B cell (primary cell): ENCODE measurements around the gene REM1. TPM values are rescaled to one million over a fixed set of nuclear protein-coding genes. Genes with fewer than 3 reads are reported as not detected.
A peak's percentile ranks its signal among the peaks of the same experiment; 100 is the strongest.
"Not testable (repeated sequence)": the region's sequence is repeated elsewhere in the genome, so short reads cannot be mapped to it uniquely, and the experiment has no call there.

Experiments used
- ATAC-seq: fragments of 200-7000 bp; cut with Tn5 transposase; one replicate; pipeline ENCODE4 v1.10.0; 2021; ENCODE audit warnings: low read depth, mild to moderate bottlenecking, moderate number of reproducible peaks, moderate library complexity
- CTCF ChIA-PET: fragments of 350-600 bp; sonication (Branson Sonifier 250); formaldehyde crosslinking; loops from one replicate; lab custom pipeline; 2021; ENCODE audit warnings: antibody characterized with exemption, inconsistent platforms; lab: Charles Lee
- POLR2A ChIA-PET: fragments of 350-600 bp; sonication (Branson Sonifier 250); formaldehyde crosslinking; loops from one replicate; lab custom pipeline; 2021; ENCODE audit warnings: antibody characterized with exemption; lab: Charles Lee
- DNase-seq: peaks from one replicate; pipeline ENCODE4 v3.0.0; 2013
- H2AFZ ChIP-seq: 2 replicates; pipeline ENCODE4 v1.6.1; 2012; ENCODE audit warnings: mild to moderate bottlenecking, low read depth, low read length; ENCODE audit not compliant: insufficient read depth, poor library complexity, severe bottlenecking
- H3K27ac ChIP-seq, 2 donors: 1 replicate in 1 of 2; 2 replicates in 1 of 2; pipeline ENCODE4 v1.5.1; 2012 to 2013; ENCODE audit warnings: low read length in 2 of 2, mild to moderate bottlenecking in 2 of 2, moderate library complexity in 1 of 2
- H3K27me3 ChIP-seq, 4 experiments: fragments of 200-600 bp in 1 of 4; sonication (generic) in 1 of 4; replicated peaks in 1 of 4; 1 replicate in 2 of 4; 2 replicates in 2 of 4; pipeline versions ENCODE4 v1.6.1 to v1.7.0; 2013 to 2016; ENCODE audit warnings: low read length in 3 of 4, mild to moderate bottlenecking in 2 of 4, mixed read lengths in 1 of 4, moderate library complexity in 1 of 4; ENCODE audit not compliant: insufficient read depth in 4 of 4, control insufficient read depth in 3 of 4; ENCODE audit errors: control extremely low read depth in 1 of 4
- H3K36me3 ChIP-seq, 2 experiments: replicated peaks in 1 of 2; 1 replicate in 1 of 2; 2 replicates in 1 of 2; pipeline versions ENCODE4 v1.6.1 to v1.7.1; 2013; ENCODE audit warnings: low read length in 1 of 2; ENCODE audit not compliant: insufficient read depth in 2 of 2, control insufficient read depth in 1 of 2; ENCODE audit errors: control extremely low read depth in 1 of 2, extremely low read depth in 1 of 2
- H3K4me1 ChIP-seq, 2 donors: fragments of 200-600 bp in 1 of 2; sonication (generic) in 1 of 2; 1 replicate in 1 of 2; 2 replicates in 1 of 2; pipeline versions ENCODE4 v1.5.1 to v1.6.1; 2013 to 2017; ENCODE audit warnings: low read length in 2 of 2; ENCODE audit not compliant: control insufficient read depth in 2 of 2, insufficient read depth in 2 of 2
- H3K4me2 ChIP-seq: replicated peaks from 2 replicates; pipeline ENCODE3; 2012; ENCODE audit warnings: mild to moderate bottlenecking, low read depth, low read length; ENCODE audit not compliant: poor library complexity, severe bottlenecking
- H3K4me3 ChIP-seq, 5 experiments: fragments of 200-600 bp in 1 of 5; sonication (generic) in 1 of 5; 1 replicate in 3 of 5; 2 replicates in 2 of 5; pipeline versions ENCODE4 v1.5.1 to v1.7.0; 2011 to 2016; ENCODE audit warnings: low read length in 4 of 5, mild to moderate bottlenecking in 4 of 5, low read depth in 2 of 5, control low read depth in 1 of 5, moderate library complexity in 1 of 5; ENCODE audit not compliant: insufficient read depth in 1 of 5; ENCODE audit errors: control extremely low read depth in 1 of 5, extremely low read depth in 1 of 5
- H3K79me2 ChIP-seq: fragments of 200-600 bp; sonication (generic); one replicate; pipeline ENCODE4 v1.6.0; 2016; ENCODE audit warnings: low read length; ENCODE audit not compliant: control insufficient read depth, insufficient read depth
- H3K9ac ChIP-seq: fragments of 200-600 bp; sonication (generic); 2 replicates; pipeline ENCODE4 v1.6.1; 2017; ENCODE audit warnings: mild to moderate bottlenecking, low read length, moderate library complexity
- H3K9me3 ChIP-seq, 3 donors: one replicate each; pipeline versions ENCODE4 v1.6.1 to v1.7.1; 2013; ENCODE audit warnings: low read length in 2 of 3; ENCODE audit not compliant: control insufficient read depth in 2 of 3, insufficient read depth in 1 of 3; ENCODE audit errors: control extremely low read depth in 1 of 3
- H4K20me1 ChIP-seq: 2 replicates; pipeline ENCODE4 v1.6.0; 2012; ENCODE audit warnings: mild to moderate bottlenecking, low read length; ENCODE audit not compliant: insufficient read depth, control insufficient read depth, poor library complexity, severe bottlenecking
- H3K27ac Mint-ChIP-seq: one replicate; pipeline ENCODE4 v1.8.0; 2021; ENCODE audit warnings: mixed read lengths
- H3K27me3 Mint-ChIP-seq: one replicate; pipeline ENCODE4 v1.8.0; 2021; ENCODE audit warnings: mixed read lengths
- H3K4me1 Mint-ChIP-seq: one replicate; pipeline ENCODE4 v1.8.0; 2021; ENCODE audit warnings: mixed read lengths
- H3K4me3 Mint-ChIP-seq: one replicate; pipeline ENCODE4 v1.8.0; 2021; ENCODE audit warnings: mixed read lengths
- H3K9me3 Mint-ChIP-seq: one replicate; pipeline ENCODE4 v1.8.0; 2022; ENCODE audit warnings: mixed read lengths; ENCODE audit not compliant: insufficient read depth
- CTCF ChIP-seq: fragments of 200-600 bp; IDR thresholded peaks from one replicate; pipeline ENCODE4 v1.8.0; 2022; ENCODE audit warnings: antibody characterized with exemption, mild to moderate bottlenecking
- EZH2 ChIP-seq: IDR thresholded peaks from 2 replicates; pipeline ENCODE4 v1.6.1; 2012; ENCODE audit warnings: borderline replicate concordance, low read depth, mild to moderate bottlenecking, moderate library complexity, low read length; ENCODE audit not compliant: insufficient read depth, poor library complexity, severe bottlenecking
- WGBS: methylation state at CpG from one replicate; pipeline ENCODE4 v1.1.5; 2013; ENCODE audit warnings: missing lambda C conversion rate; ENCODE audit not compliant: insufficient coverage; 5-methylcytosine and 5-hydroxymethylcytosine counted together
- intact Hi-C: fragments of 100-400 bp; cut with micrococcal nuclease; formaldehyde crosslinking; loops from one replicate; pipeline ENCODE4 v1.10.0; 2022
- polyA plus RNA-seq: library from polyadenylated mRNA; depleted of rRNA; stranded (reverse); fragments of >200 nt; gene quantifications from 2 replicates; pipeline ENCODE4 v1.2.3, GENCODE V29; 2012
- total RNA-seq, 2 donors: library from RNA; stranded (reverse); fragments of 120-200 nt in 1 of 2; gene quantifications; 1 replicate in 1 of 2; 2 replicates in 1 of 2; pipeline versions ENCODE4 v1.2.3 to v1.2.4, GENCODE V29; 2013 to 2022

Gene REM1
- total and polyA plus RNA-seq, 2 donors (not counting 1 experiment from before 2014, with no cell fraction given) = not detected

- H3K4me1 Mint-ChIP-seq = peaks cover 2% of the 10 kb centered on the region
- intact Hi-C loops = no loop called here
- no peak overlapping the region for H3K4me3 Mint-ChIP-seq
- ATAC-seq (no peak), DNase-seq (no peak)
- Histone ChIP-seq H3K36me3 (no peaks in the 10 kb centered on the region), H3K27me3 (peaks cover 0 to 5% (median 2%) of the 10 kb centered on the region in 4 experiments), H3K79me2 (no peaks in the 10 kb centered on the region), H3K9me3 (no peaks in the 10 kb centered on the region), H3K27ac (no peak overlapping the region), H2AFZ (no peak overlapping the region), H3K4me3 (no peak overlapping the region), H4K20me1 (no peaks in the 10 kb centered on the region), H3K4me2 (no peak overlapping the region), H3K9ac (no peak overlapping the region), H3K4me1 (peaks cover 0 to 7% of the 10 kb centered on the region in 2 donors)
- H3K9me3 Mint-ChIP-seq = no peaks in the 10 kb centered on the region
- ChIA-PET POLR2A (no interaction called here), CTCF (interaction anchor here (1.0 kb wide), 1 partner anchor 40 kb away, joined by 3 read pairs; no protein-coding TSS in a partner anchor)
- 67% methylated on average over 1 of the region's 1 CpG for WGBS
- no peak overlapping the region for H3K27ac Mint-ChIP-seq
- no peak for TF ChIP-seq EZH2
- TF ChIP-seq CTCF = no peak
- H3K27me3 Mint-ChIP-seq = peaks cover 26% of the 10 kb centered on the region
These were observed 25.4 kb downstream of the REM1 start for GRCh38 chr20:31500527-31500926.

- WGBS = 43% methylated on average over 17 of the region's 20 CpGs
- H3K9ac ChIP-seq, POLR2A ChIA-PET, H3K9me3 ChIP-seq, H3K4me3 ChIP-seq, H3K4me3 Mint-ChIP-seq, H3K4me1 Mint-ChIP-seq, H3K36me3 ChIP-seq, H3K27ac ChIP-seq, H3K79me2 ChIP-seq, H3K9me3 Mint-ChIP-seq, H3K27me3 ChIP-seq, H3K4me1 ChIP-seq, H3K27ac Mint-ChIP-seq, H4K20me1 ChIP-seq: not testable (repeated sequence)
- Histone ChIP-seq H3K4me2 (peak overlapping the region; percentile 1), H2AFZ (peak overlapping the region; percentile 22)
- TF ChIP-seq CTCF = peak; percentile 94
- CTCF ChIA-PET = interaction anchor here (0.6 to 4.6 kb wide), 20 partner anchors 8 to 1147 kb away, joined by 3 to 64 read pairs (median 6); partner anchors contain the start of genes DEFB124, HM13 and REM1
- ATAC-seq (peak; percentile 99), DNase-seq (peak; percentile 80)
- H3K27me3 Mint-ChIP-seq = peaks cover 20% of the 10 kb centered on the region
- intact Hi-C loops = loop anchor here (1.0 kb wide), 1 partner anchor 11 kb away; the partner anchor contains the start of gene HM13
These were observed 28.0 kb downstream of the REM1 start for GRCh38 chr20:31502884-31503673.
